HFFc6 (cell line): ENCODE results near the gene DLG2. TPM values are rescaled to one million over a fixed set of nuclear protein-coding genes. Genes with fewer than 3 reads are reported as not detected.

Experiments used
- DNase-seq: peaks from one replicate; pipeline ENCODE4 v3.0.0-alpha.2; 2018
- H3K27ac Mint-ChIP-seq: 2 replicates; pipeline ENCODE4 v1.8.0; 2020; ENCODE audit warnings: mild to moderate bottlenecking, mixed read lengths
- H3K27me3 Mint-ChIP-seq: 2 replicates; pipeline ENCODE4 v1.8.0; 2021; ENCODE audit warnings: mild to moderate bottlenecking, moderate library complexity, mixed read lengths; ENCODE audit not compliant: insufficient read depth
- H3K36me3 Mint-ChIP-seq: 2 replicates; pipeline ENCODE4 v1.8.0; 2021; ENCODE audit warnings: low read depth, mixed read lengths
- H3K4me1 Mint-ChIP-seq: 2 replicates; pipeline ENCODE4 v1.8.0; 2020; ENCODE audit warnings: low read depth, mixed read lengths
- H3K4me3 Mint-ChIP-seq: 2 replicates; pipeline ENCODE4 v1.8.0; 2020; ENCODE audit warnings: mild to moderate bottlenecking, moderate library complexity, mixed read lengths
- H3K9me3 Mint-ChIP-seq: 2 replicates; pipeline ENCODE4 v1.8.0; 2020; ENCODE audit warnings: mild to moderate bottlenecking, mixed read lengths
- CTCF ChIP-seq: fragments of 200-600 bp; sonication (generic); IDR thresholded peaks from 2 replicates; pipeline ENCODE4 v1.5.0; 2021; ENCODE audit warnings: antibody characterized with exemption, mild to moderate bottlenecking
- total RNA-seq, 6 experiments: library from RNA; stranded (reverse); fragmentation: NEBNext Ultra II Directional; extraction: Animal tissue kit (Norgen Biotek cat#: 25700); gene quantifications; 2 replicates in 1 of 6; 3 replicates in 5 of 6; pipeline ENCODE4 v1.2.3, GENCODE V29; 2021

DLG2 gene
- total RNA-seq, 6 experiments from 2014 or later = 0.39 to 1.00 (median 0.80) TPM; not detected in 1

GRCh38 chr11:83687787-83688186, 1939.4 kb downstream of the DLG2 start:
- Mint-ChIP-seq H3K9me3 (no peaks in the 10 kb centered on the region), H3K4me3 (no peak overlapping the region), H3K27ac (no peak overlapping the region), H3K27me3 (peaks cover 14% of the 10 kb centered on the region), H3K36me3 (no peaks in the 10 kb centered on the region), H3K4me1 (no peaks in the 10 kb centered on the region)
- no peak for DNase-seq
- TF ChIP-seq CTCF = no peak

- H3K4me3 Mint-ChIP-seq = no peak overlapping the region
- no peak overlapping the region for H3K27ac Mint-ChIP-seq
- H3K36me3 Mint-ChIP-seq = no peaks in the 10 kb centered on the region
- DNase-seq = no peak
- H3K9me3 Mint-ChIP-seq = no peaks in the 10 kb centered on the region
- no peaks in the 10 kb centered on the region; the same call in 1 of the 2 replicates for H3K4me1 Mint-ChIP-seq
- peaks cover 18% of the 10 kb centered on the region for H3K27me3 Mint-ChIP-seq
- TF ChIP-seq CTCF = no peak
Observed at GRCh38 chr11:83685730-83686129, 1941.4 kb downstream of the DLG2 start.

GRCh38 chr11:83684071-83684470, 1943.1 kb downstream of the DLG2 start:
- no peak for DNase-seq
- no peaks in the 10 kb centered on the region for H3K9me3 Mint-ChIP-seq
- no peak overlapping the region for H3K27ac Mint-ChIP-seq
- H3K4me3 Mint-ChIP-seq = no peak overlapping the region
- no peak for TF ChIP-seq CTCF
- peaks cover 21% of the 10 kb centered on the region for H3K27me3 Mint-ChIP-seq
- no peaks in the 10 kb centered on the region for H3K36me3 Mint-ChIP-seq
- H3K4me1 Mint-ChIP-seq = no peaks in the 10 kb centered on the region; the same call in 1 of the 2 replicates

- H3K27ac Mint-ChIP-seq = no peak overlapping the region
Observed at GRCh38 chr11:83682611-83682973, 1944.6 kb downstream of the DLG2 start.

GRCh38 chr11:83681906-83682610, 1945.1 kb downstream of the DLG2 start:
- Mint-ChIP-seq H3K4me3 (no peak overlapping the region), H3K27ac (no peak overlapping the region), H3K9me3 (no peaks in the 10 kb centered on the region), H3K27me3 (peaks cover 26% of the 10 kb centered on the region), H3K36me3 (no peaks in the 10 kb centered on the region), H3K4me1 (no peaks in the 10 kb centered on the region; the same call in 1 of the 2 replicates)
- no peak for TF ChIP-seq CTCF
- no peak for DNase-seq

More at GRCh38 chr11:83682611-83682973, 1944.6 kb downstream of the DLG2 start:
- no peak for TF ChIP-seq CTCF
- Mint-ChIP-seq H3K9me3 (no peaks in the 10 kb centered on the region), H3K36me3 (no peaks in the 10 kb centered on the region), H3K4me1 (no peaks in the 10 kb centered on the region; the same call in 1 of the 2 replicates), H3K4me3 (no peak overlapping the region), H3K27me3 (peaks cover 27% of the 10 kb centered on the region)
- no peak for DNase-seq
